GM21786 (cell line): ENCODE measurements around the gene PMPCA.
"Not testable (repeated sequence)": the region's sequence is repeated elsewhere in the genome, so short reads cannot be mapped to it uniquely, and the experiment has no call there.

Source experiments
- ATAC-seq: cut with Tn5 transposase; IDR thresholded peaks from one replicate; pipeline ENCODE4 v1.9.1; 2021; ENCODE audit not compliant: unreplicated experiment

Gene PMPCA

DNA sequence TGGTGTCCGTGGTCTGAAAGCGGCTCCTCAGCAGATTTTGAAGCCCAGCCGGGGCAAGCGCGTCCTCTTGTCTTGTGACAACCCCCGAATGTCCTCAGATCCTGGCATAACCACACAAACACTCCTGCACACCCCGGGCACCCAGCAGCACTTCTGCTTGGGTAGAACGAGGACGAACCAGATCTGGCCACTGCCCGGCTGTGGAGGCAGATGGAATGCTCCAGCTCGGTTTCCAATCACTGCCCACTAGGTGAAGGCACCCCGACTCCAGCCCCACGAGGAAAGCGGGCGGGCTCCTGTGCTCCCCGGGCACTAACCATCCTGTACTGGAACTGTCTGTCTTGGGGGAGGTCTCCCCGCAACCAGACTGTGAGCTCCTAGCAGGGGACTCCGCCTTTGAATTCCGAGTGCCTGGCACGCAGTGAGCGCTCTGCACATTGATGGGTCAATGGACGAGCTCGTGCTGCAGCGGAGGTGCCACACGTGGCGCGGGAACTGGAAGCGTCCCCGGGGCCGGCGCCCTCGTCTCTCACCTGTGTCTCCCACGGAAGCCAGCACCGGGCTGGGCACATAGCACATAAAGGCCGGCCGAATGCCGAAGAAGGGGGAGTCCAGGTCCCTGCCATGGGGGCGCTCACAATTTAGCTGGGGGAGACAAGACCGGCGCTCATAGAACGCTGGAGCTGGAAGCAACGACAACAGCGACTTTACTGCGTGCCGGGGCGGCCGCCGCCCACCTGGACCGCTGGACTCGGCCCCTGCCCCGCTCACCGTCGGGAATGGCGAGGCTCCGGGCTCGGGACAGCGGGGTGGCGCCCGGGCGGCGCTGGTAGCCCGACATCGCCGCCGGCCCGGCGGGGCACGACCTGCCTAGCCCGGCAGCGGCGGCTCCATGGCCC is 652 bp upstream of the PMPCA start:
- ATAC-seq, result peak; percentile 8

DNA sequence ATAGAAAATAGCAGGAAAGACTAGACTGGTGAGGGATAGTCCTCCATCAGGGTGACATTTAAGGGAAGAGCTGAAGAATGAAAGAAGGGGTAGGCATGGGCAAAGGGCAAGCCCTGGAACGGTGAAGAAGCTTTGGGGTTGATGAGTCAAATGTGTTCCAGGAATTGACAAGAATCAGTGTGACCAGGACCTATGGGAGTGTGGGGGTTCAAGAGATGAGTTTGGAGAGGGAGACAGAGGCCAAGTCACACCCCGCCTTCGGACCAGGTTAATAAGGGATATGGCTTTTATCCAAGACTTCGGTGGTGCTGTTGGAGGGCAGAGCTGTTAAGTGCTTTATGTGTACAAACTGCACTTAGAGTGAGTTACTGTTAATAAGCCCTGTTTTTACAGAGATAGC is 920 bp downstream of the PMPCA start:
- ATAC-seq, result no peak

DNA sequence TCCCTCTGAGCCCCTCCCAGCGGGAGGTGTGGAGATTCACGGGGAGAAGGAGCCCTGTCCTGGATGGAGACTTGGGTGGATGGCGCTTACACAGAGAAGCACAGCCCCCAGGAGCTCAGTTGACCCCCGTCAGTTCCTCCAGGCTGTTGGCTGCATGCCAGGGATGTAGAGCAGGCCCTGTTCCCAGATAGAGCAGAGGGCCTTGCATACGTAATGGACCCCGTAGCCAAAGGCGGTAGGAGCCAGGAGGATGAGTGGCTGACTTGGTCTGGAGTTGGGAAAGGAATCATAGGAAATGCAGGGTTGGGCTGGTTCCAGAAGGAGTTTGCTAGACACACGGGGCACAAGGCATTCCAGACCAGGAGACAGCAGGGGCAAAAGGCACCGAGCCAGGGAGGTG is 2.5 kb downstream of the PMPCA start:
- ATAC-seq, result no peak

DNA sequence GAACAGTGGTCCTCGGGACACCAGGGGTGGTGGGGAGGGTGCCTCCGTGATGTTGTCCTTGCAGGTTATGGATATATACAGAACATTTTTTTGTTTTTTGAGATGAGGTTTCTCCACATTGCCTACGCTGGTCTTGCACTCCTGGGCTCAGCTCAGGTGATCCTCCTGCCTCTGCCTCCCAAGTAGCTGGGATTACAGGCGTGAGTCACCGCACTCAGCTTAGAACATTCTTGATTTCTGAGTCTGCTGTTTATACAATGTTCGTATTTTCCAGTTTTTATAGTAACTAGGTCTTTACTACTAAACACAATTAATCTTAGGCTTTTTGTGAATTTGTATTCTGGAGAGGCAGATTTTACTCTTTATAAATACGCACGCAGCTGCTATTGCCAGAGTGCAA is 6.0 kb downstream of the PMPCA start:
- no peak for ATAC-seq

DNA sequence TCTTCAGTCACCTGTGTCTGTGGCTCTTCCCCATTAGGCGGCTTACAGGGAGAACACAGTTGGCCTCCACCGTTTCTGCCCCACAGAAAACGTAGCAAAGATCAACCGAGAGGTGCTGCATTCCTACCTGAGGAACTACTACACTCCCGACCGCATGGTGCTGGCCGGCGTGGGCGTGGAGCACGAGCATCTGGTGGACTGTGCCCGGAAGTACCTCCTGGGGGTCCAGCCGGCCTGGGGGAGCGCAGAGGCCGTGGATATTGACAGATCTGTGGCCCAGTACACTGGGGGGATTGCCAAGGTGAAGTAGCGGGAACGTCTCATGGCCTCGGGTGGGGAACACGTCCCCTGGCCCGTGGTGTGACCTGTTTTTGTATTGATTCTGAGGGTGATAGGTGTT is 6.5 kb downstream of the PMPCA start:
- no peak for ATAC-seq

DNA sequence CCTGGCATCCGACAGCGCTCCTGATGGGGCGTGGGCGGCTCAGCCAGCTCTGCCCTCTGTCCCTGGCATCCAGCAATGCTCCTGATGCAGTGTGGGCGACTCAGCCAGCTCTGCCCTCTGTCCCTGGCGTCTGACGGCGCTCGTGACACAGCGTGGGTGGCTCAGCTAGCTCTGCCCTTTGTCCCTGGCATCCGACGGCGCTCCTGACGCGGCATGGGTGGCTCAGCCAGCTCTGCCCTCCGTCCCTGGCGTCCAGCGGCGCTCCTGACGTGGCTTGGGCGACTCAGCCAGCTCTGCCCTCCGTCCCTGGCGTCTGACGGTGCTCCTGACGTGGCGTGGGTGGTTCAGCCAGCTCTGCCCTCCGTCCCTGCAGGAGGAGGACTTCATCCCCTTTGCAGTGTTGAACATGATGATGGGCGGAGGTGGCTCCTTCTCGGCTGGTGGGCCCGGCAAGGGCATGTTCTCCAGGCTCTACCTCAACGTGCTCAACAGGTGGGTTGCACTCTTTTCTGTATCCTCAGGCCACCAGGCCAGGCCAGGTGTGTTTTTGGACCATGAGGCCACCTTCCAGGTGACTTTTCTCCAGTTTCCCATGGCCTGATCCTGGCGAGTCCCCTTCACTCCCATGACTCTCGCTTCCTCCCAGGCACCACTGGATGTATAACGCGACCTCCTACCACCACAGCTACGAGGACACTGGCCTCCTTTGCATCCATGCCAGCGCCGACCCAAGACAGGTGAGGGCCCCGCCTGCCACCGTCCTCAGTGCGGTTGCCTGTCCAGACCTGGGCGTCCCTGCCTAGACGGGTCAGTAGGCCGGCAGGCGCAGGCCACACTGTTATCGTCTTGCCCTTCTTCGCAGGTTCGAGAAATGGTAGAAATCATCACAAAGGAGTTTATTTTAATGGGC is 8.0 kb downstream of the PMPCA start:
- no peak for ATAC-seq

DNA sequence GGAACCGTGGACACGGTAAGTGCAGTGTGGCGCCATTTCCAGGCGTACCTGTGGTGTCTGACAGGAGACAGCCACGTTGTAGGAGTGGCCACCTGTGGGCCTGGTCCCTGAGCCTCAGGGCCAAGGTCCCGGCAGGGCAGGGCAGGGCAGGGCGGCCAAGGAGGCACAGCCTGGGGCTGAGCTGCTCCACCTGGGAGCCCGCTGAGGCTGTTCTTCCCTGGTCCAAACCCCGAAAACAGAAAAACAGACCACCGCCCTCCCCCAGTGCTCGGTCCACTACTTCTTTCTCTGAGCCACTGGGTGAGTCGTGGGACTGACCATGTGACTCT is 8.6 kb downstream of the PMPCA start:
- ATAC-seq, result no peak

DNA sequence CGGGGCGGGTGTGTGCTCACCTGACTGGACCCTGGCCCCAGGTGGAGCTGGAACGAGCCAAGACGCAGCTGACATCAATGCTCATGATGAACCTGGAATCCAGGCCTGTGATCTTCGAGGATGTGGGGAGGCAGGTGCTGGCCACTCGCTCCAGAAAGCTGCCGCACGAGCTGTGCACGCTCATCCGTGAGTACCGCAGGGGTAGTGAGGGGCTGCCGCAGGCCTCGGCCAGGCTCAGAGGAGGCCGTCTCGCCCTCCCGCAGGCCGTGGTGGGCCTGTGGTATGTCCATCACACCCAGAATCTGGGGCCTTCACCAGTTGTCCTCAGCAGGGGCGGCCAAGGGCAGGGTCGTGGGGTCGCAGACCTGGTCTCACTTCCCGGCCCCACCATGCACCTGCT is 11.3 kb downstream of the PMPCA start:
- no peak for ATAC-seq

DNA sequence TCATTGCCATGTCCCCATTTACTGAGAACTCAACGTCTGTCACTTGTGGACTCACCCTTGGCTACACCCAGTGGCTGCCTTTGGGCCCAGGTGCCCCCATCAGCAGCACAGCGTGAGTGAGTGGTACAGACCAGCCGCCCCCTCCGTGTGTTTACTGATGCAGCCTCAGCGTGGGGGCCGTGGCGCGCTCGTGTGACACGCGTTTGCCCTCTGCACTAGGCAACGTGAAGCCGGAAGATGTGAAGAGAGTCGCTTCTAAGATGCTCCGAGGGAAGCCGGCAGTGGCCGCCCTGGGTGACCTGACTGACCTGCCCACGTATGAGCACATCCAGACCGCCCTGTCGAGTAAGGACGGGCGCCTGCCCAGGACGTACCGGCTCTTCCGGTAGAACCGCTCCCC is 12.4 kb downstream of the PMPCA start:
- ATAC-seq, result no peak

DNA sequence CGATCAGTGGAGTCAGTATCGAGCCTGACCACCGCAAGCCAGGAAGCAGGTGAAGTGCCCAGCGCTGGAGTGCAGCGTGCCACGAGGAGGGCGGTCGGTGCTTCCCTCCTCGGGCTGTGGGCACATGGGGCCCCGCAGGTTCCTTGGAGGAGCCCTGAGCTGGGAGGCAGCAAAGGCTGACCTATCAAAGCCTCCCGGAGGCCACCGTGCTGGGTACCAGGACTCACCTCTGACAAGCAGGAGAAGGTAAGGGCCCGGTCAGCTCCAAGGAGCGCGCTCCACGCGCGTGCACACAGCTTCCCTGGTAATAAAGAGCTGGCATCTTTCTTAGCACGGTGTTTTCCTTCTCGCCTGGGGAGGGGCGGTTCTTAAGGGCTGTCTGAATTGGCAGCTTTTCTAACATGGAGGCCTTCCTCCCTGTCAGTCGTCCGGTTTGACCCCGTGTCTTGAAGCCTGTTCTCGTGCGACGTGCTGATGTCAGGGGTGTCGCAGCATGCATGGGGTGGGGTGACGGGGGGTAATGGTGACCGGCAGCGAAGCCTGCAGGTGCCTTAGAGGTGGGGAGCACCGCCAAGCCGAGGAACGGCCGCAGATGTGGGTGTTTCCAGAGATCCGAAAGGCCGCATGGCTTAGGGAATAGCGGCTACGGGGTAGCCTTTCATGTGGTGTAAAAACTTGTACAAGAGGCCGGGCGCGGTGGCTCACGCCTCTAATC is 13.1 kb downstream of the PMPCA start:
- no peak for ATAC-seq

DNA sequence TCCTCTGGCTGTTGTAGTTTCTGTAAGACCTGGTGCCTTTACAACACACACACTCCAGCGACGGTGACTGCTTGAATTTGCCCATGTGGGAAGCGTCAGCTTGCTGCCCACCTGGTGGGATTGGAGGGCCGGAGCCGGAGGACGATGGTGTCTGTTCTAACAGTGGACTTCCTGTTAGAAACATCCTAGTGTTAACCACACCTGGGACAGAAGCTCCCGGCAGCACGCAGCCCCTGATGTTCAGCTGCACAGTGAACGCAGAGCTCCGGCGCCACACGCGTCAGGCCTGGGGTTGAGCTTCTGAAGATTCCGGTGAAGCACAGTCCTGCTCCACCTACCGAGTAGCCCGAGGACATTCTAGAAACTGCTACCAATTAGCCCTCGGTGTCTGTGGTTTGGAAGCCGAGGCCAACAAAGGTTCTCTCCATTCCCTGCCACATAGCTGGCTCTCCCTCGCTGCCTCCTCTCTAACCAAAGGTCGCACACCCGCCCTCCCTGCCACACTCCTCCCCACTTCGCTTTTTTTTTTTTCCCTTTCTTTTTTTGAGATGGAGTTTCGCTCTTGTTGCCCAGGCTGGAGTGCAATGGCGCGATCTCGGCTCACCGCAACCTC is 14.4 kb downstream of the PMPCA start:
- ATAC-seq, result no peak

DNA sequence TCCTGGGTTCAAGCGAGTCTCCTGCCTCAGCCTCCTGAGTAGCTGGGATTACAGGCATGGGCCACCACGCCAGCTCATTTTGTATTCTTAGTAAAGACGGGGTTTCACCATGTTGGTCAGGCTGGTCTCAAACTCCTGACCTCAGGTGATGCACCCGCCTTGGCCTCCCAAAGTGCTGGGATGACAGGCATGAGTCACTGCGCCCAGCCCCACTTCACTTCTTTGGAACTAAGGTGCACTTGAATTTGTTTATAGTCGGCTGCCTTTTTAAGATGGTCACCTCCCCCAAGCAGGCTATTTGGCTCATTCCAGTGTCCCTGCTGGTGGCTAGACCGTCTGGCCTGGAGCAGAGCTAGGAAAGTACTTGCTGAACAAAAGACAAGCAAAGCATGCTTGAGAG is 14.9 kb downstream of the PMPCA start:
- not testable (repeated sequence) for ATAC-seq

DNA sequence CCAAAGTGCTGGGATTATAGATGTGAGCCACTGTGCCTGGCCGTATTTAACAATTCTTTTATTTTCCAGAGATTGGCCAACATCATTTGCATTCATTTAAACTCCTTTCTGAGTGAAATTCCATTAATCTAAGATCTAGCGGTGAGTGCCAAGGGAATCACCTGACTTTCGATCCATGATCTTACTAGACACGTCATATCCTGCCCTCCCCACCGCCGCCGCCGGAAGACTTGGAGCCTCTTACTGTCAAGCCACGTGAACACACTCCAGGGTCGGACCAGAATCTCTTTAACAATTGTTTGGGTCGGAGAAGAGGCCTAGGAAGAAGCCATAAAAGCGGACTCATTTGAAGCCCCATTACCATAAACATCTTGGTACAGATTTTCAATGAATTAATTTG is 16.3 kb downstream of the PMPCA start:
- no peak for ATAC-seq

DNA sequence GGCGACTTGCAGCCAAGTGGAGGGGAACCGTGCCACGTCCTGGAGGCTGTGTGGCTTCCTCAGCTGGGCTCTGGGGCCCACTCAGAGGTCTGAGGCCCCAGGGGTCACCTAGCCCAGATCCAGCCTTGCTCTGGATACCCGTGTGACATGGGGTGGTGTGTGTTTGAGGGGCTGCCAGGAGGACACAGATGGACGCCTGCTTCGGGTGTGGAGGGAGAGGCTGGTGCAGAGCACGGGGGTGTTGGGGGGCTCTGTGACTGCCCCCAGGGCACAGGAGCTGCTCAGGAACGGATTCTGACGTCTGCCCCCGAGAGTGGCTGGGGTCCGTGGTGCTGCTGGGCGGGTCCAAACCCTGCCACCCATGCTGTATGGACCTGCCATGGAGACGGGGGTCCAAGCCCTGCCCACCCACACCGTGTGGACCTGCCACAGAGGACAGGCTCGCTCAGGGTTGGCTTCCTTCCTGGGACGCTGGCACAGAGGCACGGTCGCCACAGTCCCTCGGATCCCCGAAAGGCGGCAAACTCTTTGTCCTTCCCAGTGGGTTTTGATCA is 18.7 kb downstream of the PMPCA start:
- no peak for ATAC-seq

DNA sequence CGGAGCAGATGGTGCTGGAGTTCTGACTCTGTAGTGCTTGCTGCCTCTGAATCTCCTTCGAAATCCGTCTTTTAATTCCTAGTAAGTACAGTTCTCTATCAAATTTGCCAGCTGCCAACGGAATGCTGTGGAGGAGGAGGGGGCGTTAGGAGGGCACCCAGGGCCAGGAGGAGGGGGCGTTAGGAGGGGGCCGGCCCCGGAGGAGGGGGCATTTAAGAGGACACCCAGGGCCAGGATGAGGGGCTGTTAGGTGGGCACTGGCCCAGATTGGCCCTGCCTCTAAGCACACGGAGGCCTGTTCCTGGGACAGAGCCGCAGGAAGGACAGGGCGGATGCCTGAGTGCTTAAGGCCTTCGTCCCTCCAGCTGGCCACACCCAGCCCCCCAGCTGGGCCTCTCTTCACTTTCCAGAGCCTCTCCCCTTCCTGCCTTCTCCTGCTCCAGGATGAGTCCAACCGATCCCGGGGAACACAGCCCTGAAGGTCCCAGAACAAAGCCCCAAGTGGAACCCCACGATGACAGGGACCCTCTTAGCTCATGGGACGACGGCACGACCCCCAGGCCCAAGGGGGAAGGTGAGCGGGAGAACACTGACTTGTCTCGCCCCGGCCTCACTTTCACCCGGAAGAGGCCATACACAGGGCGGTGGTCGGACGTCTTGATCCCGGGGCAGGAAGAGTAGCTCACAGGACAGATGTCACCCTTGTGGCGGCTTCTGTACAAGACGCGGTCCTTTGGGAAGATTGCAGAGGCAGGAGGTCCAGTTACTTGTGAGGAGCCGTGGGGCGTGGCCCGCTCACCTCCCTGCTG is 19.4 kb downstream of the PMPCA start:
- no peak for ATAC-seq

DNA sequence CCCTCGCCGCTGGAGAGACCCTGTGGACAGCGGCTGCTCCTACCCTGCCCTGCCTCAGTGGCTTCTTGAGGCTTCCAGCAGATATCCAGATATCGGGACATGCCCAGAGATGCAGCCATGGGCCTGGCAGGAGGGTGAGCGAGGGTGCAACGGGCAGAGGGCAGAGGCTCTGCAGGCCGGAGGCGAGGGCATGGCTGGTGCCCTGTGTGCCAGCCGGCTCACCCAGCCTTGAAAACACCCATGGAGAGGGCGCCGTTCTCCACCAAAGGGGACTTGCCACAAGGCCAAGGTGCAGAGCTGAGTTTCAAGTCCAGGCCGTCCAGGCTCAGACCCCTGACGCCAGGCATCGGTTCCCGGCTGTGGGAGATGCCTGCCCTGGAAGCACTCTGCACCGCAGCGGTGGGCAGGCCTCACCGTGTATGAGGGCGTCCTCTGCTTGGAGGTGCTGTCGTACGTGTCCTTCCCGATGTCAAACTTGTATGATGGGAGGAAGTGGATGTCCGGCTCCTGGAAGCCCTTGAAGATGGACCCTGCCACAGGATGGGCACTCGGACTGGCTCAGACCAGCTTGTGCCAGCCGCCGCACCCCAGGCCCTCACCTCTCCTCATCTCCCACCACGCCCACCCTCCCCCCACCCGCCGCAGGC is 20.3 kb downstream of the PMPCA start:
- no peak for ATAC-seq

DNA sequence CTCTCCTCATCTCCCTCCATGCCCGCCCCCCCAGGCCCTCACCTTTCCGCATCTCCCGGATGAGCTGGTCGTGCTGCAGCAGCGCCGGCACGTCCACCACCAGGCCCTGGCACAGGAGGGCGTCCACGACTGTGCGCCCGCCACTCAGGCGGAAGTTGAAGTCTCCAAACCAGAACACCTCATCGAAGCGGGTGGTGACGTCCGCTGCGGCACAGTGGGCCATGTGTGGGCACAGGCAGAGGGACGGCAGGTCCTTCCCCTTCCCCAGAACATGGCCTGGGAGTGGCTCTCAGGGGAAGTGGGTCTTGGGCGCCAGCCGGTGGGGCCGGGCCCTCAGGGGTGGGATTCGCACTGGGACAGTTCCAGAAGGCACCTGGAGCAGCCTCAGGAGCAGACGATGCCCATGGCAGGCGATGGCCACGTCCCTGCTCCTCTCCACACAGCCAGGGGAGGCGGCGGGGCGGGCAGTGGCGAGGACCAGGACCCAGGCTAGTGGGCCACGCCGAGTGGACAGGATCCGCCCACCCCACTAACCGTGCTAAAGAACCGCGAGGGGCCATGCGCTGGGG is 21.4 kb downstream of the PMPCA start:
- ATAC-seq, result no peak

DNA sequence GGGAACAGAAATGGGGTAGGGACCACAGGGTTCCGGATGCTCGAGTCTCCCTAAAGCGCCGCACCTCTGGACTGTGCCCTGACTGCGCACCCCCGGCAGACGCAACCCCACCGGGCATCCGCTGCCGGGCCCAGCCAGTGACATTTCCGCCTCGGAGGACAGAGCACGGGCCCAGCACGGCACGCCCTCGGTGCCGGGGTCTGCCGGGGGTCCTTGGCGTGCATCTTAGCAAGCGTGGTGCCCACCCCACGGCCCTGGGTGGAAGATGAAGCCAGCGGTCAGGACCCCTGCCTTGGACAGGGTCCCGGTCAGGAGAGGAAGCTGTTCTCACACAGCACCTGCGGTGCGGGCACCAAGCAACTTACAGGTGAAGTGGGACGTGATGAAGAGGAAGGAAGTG is 22.1 kb downstream of the PMPCA start:
- no peak for ATAC-seq

DNA sequence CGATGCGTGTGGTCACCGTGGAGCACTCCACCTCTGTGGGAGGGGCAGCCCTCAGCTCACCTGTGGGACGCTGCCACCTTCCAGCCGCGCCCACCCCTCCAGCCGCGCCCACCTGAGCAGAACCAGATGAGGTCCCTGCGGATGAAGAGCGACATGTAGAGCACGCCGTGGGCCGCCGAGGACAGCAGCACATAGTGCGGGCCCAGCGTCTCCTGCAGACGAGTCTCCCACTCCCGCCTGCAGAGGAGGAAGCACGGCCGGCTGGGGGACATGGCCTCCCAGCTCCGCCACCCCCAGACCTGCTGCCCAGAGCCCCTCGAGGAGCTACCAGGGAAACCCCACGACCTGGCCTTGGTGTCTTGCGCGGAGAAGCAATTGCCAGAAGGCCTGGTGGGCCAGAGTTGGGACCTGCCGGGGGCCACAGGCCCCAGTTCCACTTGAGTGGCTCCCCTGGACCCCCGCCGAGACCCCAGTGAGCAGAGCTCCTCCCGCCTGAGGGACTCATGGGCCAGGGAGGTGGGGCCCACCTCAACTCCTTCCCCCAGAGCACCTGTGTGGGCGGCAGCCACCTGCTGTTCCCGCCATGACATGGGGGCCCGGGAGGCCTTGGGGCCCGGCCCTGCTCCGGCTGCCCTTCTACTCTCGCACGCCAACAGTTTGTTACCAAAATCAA is 22.7 kb downstream of the PMPCA start:
- ATAC-seq, result no peak
